ENCODE results near the gene FOXP2. TPM values are rescaled to one million over a fixed set of nuclear protein-coding genes. Genes with fewer than 3 reads are reported as not detected.

The FOXP2 gene
- total RNA-seq, 2 experiments from 2014 or later, result not detected

GRCh38 chr7:114631249-114631822 is 216.7 kb downstream of the FOXP2 start:
- ChIA-PET POLR2A (no interaction called here), CTCF (no interaction called here)
- DNase-seq, result no peak
- H3K4me1 Mint-ChIP-seq (ENCODE audit: low read depth), result no peaks in the 10 kb centered on the region
- H3K9me3 Mint-ChIP-seq, result no peaks in the 10 kb centered on the region
- intact Hi-C loops (cut with micrococcal nuclease), result no loop called here
- H3K4me3 Mint-ChIP-seq, result no peak overlapping the region
- H3K36me3 Mint-ChIP-seq, result no peaks in the 10 kb centered on the region
- no peak overlapping the region for H3K27ac Mint-ChIP-seq
- H3K27me3 Mint-ChIP-seq, result peaks cover 5% of the 10 kb centered on the region

- H3K27me3 Mint-ChIP-seq, result peaks cover 2% of the 10 kb centered on the region
- H3K27ac Mint-ChIP-seq, result no peak overlapping the region
- H3K9me3 Mint-ChIP-seq, result no peaks in the 10 kb centered on the region
- POLR2A ChIA-PET, result no interaction called here
- H3K36me3 Mint-ChIP-seq, result no peaks in the 10 kb centered on the region
- CTCF ChIA-PET, result no interaction called here
- no peak overlapping the region for H3K4me3 Mint-ChIP-seq
- H3K4me1 Mint-ChIP-seq (ENCODE audit: low read depth), result peaks cover 5% of the 10 kb centered on the region
- intact Hi-C loops (cut with micrococcal nuclease), result no loop called here
- DNase-seq, result no peak
Measured at GRCh38 chr7:114639451-114639850, 224.8 kb downstream of the FOXP2 start.

GRCh38 chr7:114644455-114644854 is 229.8 kb downstream of the FOXP2 start:
- no peak overlapping the region for H3K4me3 Mint-ChIP-seq
- no peaks in the 10 kb centered on the region for H3K4me1 Mint-ChIP-seq (ENCODE audit: low read depth)
- ChIA-PET CTCF (no interaction called here), POLR2A (no interaction called here)
- no peaks in the 10 kb centered on the region for H3K36me3 Mint-ChIP-seq
- no peak for DNase-seq
- no peak overlapping the region for H3K27ac Mint-ChIP-seq
- H3K9me3 Mint-ChIP-seq, result no peaks in the 10 kb centered on the region
- H3K27me3 Mint-ChIP-seq, result peaks cover 4% of the 10 kb centered on the region
- intact Hi-C loops (cut with micrococcal nuclease), result no loop called here

GRCh38 chr7:114645451-114645850 is 230.8 kb downstream of the FOXP2 start:
- DNase-seq, result no peak
- POLR2A ChIA-PET, result no interaction called here
- no peaks in the 10 kb centered on the region for H3K9me3 Mint-ChIP-seq
- intact Hi-C loops (cut with micrococcal nuclease), result no loop called here
- CTCF ChIA-PET, result no interaction called here
- no peaks in the 10 kb centered on the region for H3K36me3 Mint-ChIP-seq
- no peak overlapping the region for H3K4me3 Mint-ChIP-seq
- no peak overlapping the region for H3K27ac Mint-ChIP-seq
- H3K4me1 Mint-ChIP-seq (ENCODE audit: low read depth), result no peaks in the 10 kb centered on the region
- H3K27me3 Mint-ChIP-seq, result peaks cover 4% of the 10 kb centered on the region

GRCh38 chr7:114647518-114647917 is 232.9 kb downstream of the FOXP2 start:
- Mint-ChIP-seq H3K36me3 (no peaks in the 10 kb centered on the region), H3K9me3 (no peaks in the 10 kb centered on the region), H3K27me3 (peaks cover 4% of the 10 kb centered on the region), H3K4me1 (ENCODE audit: low read depth) (no peaks in the 10 kb centered on the region), H3K4me3 (no peak overlapping the region), H3K27ac (no peak overlapping the region)
- ChIA-PET CTCF (no interaction called here), POLR2A (no interaction called here)
- intact Hi-C loops (cut with micrococcal nuclease), result no loop called here
- no peak for DNase-seq

GRCh38 chr7:114648117-114648516 is 233.5 kb downstream of the FOXP2 start:
- POLR2A ChIA-PET, result interaction anchor here (0.6 kb wide), 1 partner anchor 113 kb away, joined by 3 read pairs; no protein-coding TSS in a partner anchor

GRCh38 chr7:114648680-114649079 is 234.1 kb downstream of the FOXP2 start:
- intact Hi-C loops (cut with micrococcal nuclease), result no loop called here
- peaks cover 7% of the 10 kb centered on the region for H3K27me3 Mint-ChIP-seq
- no peak overlapping the region for H3K27ac Mint-ChIP-seq
- CTCF ChIA-PET, result no interaction called here
- DNase-seq, result no peak
- no peaks in the 10 kb centered on the region for H3K4me1 Mint-ChIP-seq (ENCODE audit: low read depth)
- no peaks in the 10 kb centered on the region for H3K36me3 Mint-ChIP-seq
- no peak overlapping the region for H3K4me3 Mint-ChIP-seq
- POLR2A ChIA-PET, result interaction anchor here (0.6 kb wide), 1 partner anchor 113 kb away, joined by 3 read pairs; no protein-coding TSS in a partner anchor
- no peaks in the 10 kb centered on the region for H3K9me3 Mint-ChIP-seq

More at GRCh38 chr7:114648117-114648516, 233.5 kb downstream of the FOXP2 start:
- Mint-ChIP-seq H3K36me3 (no peaks in the 10 kb centered on the region), H3K9me3 (no peaks in the 10 kb centered on the region), H3K27ac (no peak overlapping the region), H3K4me3 (no peak overlapping the region), H3K4me1 (ENCODE audit: low read depth) (no peaks in the 10 kb centered on the region), H3K27me3 (peaks cover 4% of the 10 kb centered on the region)
- CTCF ChIA-PET, result no interaction called here
- no peak for DNase-seq
- intact Hi-C loops (cut with micrococcal nuclease), result no loop called here

- Mint-ChIP-seq H3K27ac (no peak overlapping the region), H3K4me1 (ENCODE audit: low read depth) (no peaks in the 10 kb centered on the region), H3K4me3 (no peak overlapping the region), H3K9me3 (no peaks in the 10 kb centered on the region), H3K36me3 (no peaks in the 10 kb centered on the region), H3K27me3 (peaks cover 4% of the 10 kb centered on the region)
- ChIA-PET CTCF (no interaction called here), POLR2A (no interaction called here)
- intact Hi-C loops (cut with micrococcal nuclease), result no loop called here
- no peak for DNase-seq
Measured at GRCh38 chr7:114649689-114650088, 235.1 kb downstream of the FOXP2 start.

GRCh38 chr7:114650491-114650890 is 235.9 kb downstream of the FOXP2 start:
- no peak overlapping the region for H3K27ac Mint-ChIP-seq
- intact Hi-C loops (cut with micrococcal nuclease), result no loop called here
- peaks cover 4% of the 10 kb centered on the region for H3K27me3 Mint-ChIP-seq
- no peak for DNase-seq
- H3K36me3 Mint-ChIP-seq, result no peaks in the 10 kb centered on the region
- CTCF ChIA-PET, result no interaction called here
- H3K9me3 Mint-ChIP-seq, result no peaks in the 10 kb centered on the region
- POLR2A ChIA-PET, result no interaction called here
- H3K4me3 Mint-ChIP-seq, result no peak overlapping the region
- H3K4me1 Mint-ChIP-seq (ENCODE audit: low read depth), result no peaks in the 10 kb centered on the region

GRCh38 chr7:114652041-114652440 is 237.4 kb downstream of the FOXP2 start:
- no peaks in the 10 kb centered on the region for H3K4me1 Mint-ChIP-seq (ENCODE audit: low read depth)
- DNase-seq, result no peak
- POLR2A ChIA-PET, result no interaction called here
- H3K27me3 Mint-ChIP-seq, result peaks cover 4% of the 10 kb centered on the region
- no peaks in the 10 kb centered on the region for H3K36me3 Mint-ChIP-seq
- CTCF ChIA-PET, result no interaction called here
- no peak overlapping the region for H3K27ac Mint-ChIP-seq
- intact Hi-C loops (cut with micrococcal nuclease), result no loop called here
- H3K4me3 Mint-ChIP-seq, result no peak overlapping the region
- no peaks in the 10 kb centered on the region for H3K9me3 Mint-ChIP-seq

GRCh38 chr7:114653364-114654088 is 238.9 kb downstream of the FOXP2 start:
- DNase-seq, result no peak
- CTCF ChIA-PET, result interaction anchor here (0.5 kb wide), 1 partner anchor 69 kb away, joined by 3 read pairs; no protein-coding TSS in a partner anchor
- no peaks in the 10 kb centered on the region for H3K9me3 Mint-ChIP-seq

GRCh38 chr7:114656466-114656865 is 241.9 kb downstream of the FOXP2 start:
- CTCF ChIA-PET, result no interaction called here

More at GRCh38 chr7:114653364-114654088, 238.9 kb downstream of the FOXP2 start:
- H3K4me3 Mint-ChIP-seq, result no peak overlapping the region
- H3K27me3 Mint-ChIP-seq, result peaks cover 3% of the 10 kb centered on the region
- H3K27ac Mint-ChIP-seq, result no peak overlapping the region
- POLR2A ChIA-PET, result no interaction called here
- intact Hi-C loops (cut with micrococcal nuclease), result no loop called here
- H3K4me1 Mint-ChIP-seq (ENCODE audit: low read depth), result no peaks in the 10 kb centered on the region
- H3K36me3 Mint-ChIP-seq, result no peaks in the 10 kb centered on the region

GRCh38 chr7:114657279-114657678 is 242.7 kb downstream of the FOXP2 start:
- Mint-ChIP-seq H3K27ac (no peak overlapping the region), H3K4me1 (ENCODE audit: low read depth) (peaks cover 4% of the 10 kb centered on the region), H3K27me3 (peaks cover 3% of the 10 kb centered on the region), H3K9me3 (no peaks in the 10 kb centered on the region), H3K36me3 (no peaks in the 10 kb centered on the region), H3K4me3 (no peak overlapping the region)
- no peak for DNase-seq
- CTCF ChIA-PET, result no interaction called here
- POLR2A ChIA-PET, result no interaction called here
- intact Hi-C loops (cut with micrococcal nuclease), result no loop called here

More at GRCh38 chr7:114656466-114656865, 241.9 kb downstream of the FOXP2 start:
- Mint-ChIP-seq H3K27ac (no peak overlapping the region), H3K9me3 (no peaks in the 10 kb centered on the region), H3K4me1 (ENCODE audit: low read depth) (no peaks in the 10 kb centered on the region), H3K27me3 (peaks cover 3% of the 10 kb centered on the region), H3K4me3 (no peak overlapping the region), H3K36me3 (no peaks in the 10 kb centered on the region)
- no peak for DNase-seq
- POLR2A ChIA-PET, result no interaction called here
- intact Hi-C loops (cut with micrococcal nuclease), result no loop called here

All from activated CD4-positive, alpha-beta memory T cell treated with anti-CD3 and anti-CD28 coated beads for 36 hours (primary cell).